ENCODE data around the gene PSRC1. TPM values are rescaled to one million over a fixed set of nuclear protein-coding genes. Genes with fewer than 3 reads are reported as not detected.
A peak's percentile ranks its signal among the peaks of the same experiment; 100 is the strongest.

Gene PSRC1
- total RNA-seq, 4 donors from 2014 or later = 5.3 to 12.5 (median 6.4) TPM

DNA sequence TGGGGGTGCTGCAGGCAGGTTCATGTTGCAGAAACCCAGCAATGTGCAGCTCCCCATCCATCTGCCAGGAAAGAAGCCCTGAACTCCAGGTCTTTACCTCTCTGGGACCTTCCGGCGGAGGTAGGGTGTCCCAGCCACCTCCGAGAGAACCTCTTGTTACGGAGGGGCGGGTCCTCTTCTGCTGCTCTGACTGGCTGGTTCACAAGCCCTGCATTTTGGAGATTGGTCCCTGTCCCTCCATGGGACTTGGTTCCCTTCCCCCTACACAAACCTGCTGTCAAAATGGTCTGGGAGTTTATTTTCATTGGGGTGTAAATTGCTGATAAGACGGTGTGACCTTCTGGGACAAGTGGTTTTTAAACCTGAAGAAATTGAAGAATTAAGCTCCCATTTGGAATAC, 41.6 kb downstream of the PSRC1 start:
- Histone ChIP-seq H3K9me3 (no peaks in the 10 kb centered on the region), H3K27ac (replicated peaks in 1 of 4) (peak overlapping the region in 2 of 4 donors; percentile 72 to 78), H3K4me3 (peak overlapping the region in 1 of 4 donors; percentile 25), H3K4me1 (peaks cover 26 to 41% (median 32%) of the 10 kb centered on the region in 4 donors), H3K36me3 (peaks cover 20 to 32% (median 31%) of the 10 kb centered on the region in 4 donors), H3K27me3 (no peaks in the 10 kb centered on the region)
- no peak for DNase-seq (ENCODE audit: extremely low spot score)
- TF ChIP-seq POLR2A (IDR thresholded peaks at IDR 0.05; ENCODE audit: low read depth) = no peak
- TF ChIP-seq EP300 (IDR thresholded peaks at IDR 0.05) = no peak
- TF ChIP-seq, protein P1, sequence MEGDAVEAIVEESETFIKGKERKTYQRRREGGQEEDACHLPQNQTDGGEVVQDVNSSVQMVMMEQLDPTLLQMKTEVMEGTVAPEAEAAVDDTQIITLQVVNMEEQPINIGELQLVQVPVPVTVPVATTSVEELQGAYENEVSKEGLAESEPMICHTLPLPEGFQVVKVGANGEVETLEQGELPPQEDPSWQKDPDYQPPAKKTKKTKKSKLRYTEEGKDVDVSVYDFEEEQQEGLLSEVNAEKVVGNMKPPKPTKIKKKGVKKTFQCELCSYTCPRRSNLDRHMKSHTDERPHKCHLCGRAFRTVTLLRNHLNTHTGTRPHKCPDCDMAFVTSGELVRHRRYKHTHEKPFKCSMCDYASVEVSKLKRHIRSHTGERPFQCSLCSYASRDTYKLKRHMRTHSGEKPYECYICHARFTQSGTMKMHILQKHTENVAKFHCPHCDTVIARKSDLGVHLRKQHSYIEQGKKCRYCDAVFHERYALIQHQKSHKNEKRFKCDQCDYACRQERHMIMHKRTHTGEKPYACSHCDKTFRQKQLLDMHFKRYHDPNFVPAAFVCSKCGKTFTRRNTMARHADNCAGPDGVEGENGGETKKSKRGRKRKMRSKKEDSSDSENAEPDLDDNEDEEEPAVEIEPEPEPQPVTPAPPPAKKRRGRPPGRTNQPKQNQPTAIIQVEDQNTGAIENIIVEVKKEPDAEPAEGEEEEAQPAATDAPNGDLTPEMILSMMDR (IDR thresholded peaks at IDR 0.05) = no peak
- no peak for TF ChIP-seq POLR2AphosphoS5 (IDR thresholded peaks at IDR 0.05)
- 34% methylated on average over 6 of the region's 6 CpGs for WGBS
- intact Hi-C loops (cut with DNase I) = no loop called here

DNA sequence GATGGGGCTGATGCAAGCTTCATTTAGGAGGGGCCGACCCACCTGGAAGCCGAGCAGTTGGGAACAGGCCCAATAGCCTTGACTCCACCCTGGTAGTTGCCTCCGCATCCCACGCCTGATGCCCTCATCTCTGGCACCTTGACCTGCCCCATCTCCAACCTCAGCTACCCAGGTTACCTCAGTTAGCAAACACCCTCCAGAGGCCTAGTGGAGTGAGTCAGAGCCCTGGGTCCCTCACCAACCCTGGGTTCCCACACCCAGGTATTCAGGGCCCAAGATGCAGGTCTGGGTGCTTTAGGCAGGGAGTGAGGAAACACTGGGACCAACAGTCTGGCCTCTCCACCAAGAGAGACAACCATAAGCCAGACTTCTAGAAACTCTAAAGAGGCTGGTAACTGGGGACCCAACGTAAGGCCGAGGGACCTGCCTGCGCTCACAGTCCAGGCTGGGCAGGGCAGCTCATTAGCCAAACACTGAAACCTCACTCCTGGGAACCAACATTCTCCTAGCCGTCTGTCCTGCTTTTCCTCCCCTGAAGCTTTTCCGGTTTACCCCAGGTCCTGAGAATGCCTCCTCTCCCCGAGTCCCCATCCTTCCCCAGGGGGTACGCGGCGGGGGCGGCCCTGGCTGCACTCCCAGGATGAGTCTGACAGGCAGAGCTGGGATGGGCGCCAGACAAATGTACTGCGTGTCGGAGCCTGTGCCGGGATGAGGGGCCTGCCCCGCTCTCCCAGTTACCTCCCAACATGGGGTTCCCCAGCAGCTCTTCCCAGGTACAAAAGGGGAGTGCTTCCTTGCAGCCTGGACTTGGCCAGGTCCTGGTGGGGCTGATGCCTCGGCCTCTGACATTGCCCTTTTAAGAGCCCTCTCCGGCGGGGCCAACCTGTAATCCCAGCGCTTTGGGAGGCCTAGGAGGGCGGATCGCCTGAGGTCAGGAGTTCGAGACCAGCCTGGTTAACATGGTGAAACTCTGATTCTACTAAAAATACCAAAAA, 42.5 kb downstream of the PSRC1 start:
- WGBS = 32% methylated on average over 15 of the region's 26 CpGs
- Histone ChIP-seq H3K4me3 (peak overlapping the region in 3 of 4 donors; percentile 2 to 35 (median 25)), H3K36me3 (peaks cover 29 to 41% (median 40%) of the 10 kb centered on the region in 4 donors), H3K27me3 (no peaks in the 10 kb centered on the region), H3K4me1 (peaks cover 26 to 41% (median 32%) of the 10 kb centered on the region in 4 donors), H3K27ac (replicated peaks in 1 of 4) (peak overlapping the region; percentile 72 to 78 (median 74)), H3K9me3 (no peaks in the 10 kb centered on the region)
- intact Hi-C loops (cut with DNase I) = no loop called here
- TF ChIP-seq EP300 (IDR thresholded peaks at IDR 0.05) (no peak), POLR2AphosphoS5 (IDR thresholded peaks at IDR 0.05) (peak; percentile 35 to 54)
- TF ChIP-seq, protein P1 (IDR thresholded peaks at IDR 0.05) = no peak
- peak; percentile 91 for DNase-seq (ENCODE audit: extremely low spot score)

DNA sequence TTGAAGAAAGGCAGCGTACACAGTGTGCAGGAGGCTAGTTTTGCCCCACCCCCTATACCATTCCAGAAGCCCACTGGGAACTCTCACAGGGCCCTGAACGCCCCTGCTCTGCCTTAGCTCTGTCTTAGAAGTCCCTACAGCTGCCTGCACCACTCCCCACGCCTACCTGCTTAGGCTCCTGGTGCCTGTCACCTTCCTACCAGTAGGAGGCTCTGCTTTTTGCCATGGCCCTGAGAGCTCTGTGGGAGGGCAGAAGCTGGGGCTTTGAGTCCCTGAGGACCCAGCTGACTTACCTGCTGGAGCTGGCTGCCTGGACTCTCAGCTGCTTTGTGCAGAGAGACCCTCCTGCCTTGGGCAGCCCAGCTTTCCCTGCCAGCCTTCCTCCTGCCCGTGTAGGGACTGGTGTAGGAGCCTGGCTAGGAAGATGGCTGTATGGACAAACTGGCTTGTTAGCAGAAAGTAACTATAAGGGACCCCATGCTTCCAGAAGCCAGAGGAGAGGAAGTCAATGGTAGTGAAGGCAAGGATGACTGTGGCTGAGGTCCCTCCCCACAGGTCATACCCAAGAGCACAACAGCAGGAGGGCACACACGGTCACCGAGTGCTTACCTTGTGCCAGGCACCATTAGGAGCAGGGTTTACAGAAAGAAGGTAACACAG, 43.4 kb downstream of the PSRC1 start:
- TF ChIP-seq EP300 (IDR thresholded peaks at IDR 0.05) (no peak), POLR2AphosphoS5 (IDR thresholded peaks at IDR 0.05) (no peak), POLR2A (IDR thresholded peaks at IDR 0.05; ENCODE audit: low read depth) (no peak)
- TF ChIP-seq, protein P1 (IDR thresholded peaks at IDR 0.05) = peak; percentile 30 to 61 (median 46)
- WGBS = 77% methylated on average over 6 of the region's 6 CpGs
- H3K4me3 ChIP-seq = no peak overlapping the region
- intact Hi-C loops (cut with DNase I) = no loop called here
- H3K36me3 ChIP-seq = peaks cover 38 to 50% (median 49%) of the 10 kb centered on the region in 4 donors
- H3K27ac ChIP-seq (replicated peaks in 1 of 4) = peak overlapping the region; percentile 72 to 78 (median 74)
- peak; percentile 92 for DNase-seq (ENCODE audit: extremely low spot score)
- no peaks in the 10 kb centered on the region for H3K27me3 ChIP-seq
- no peaks in the 10 kb centered on the region for H3K9me3 ChIP-seq
- peaks cover 26 to 41% (median 32%) of the 10 kb centered on the region in 4 donors for H3K4me1 ChIP-seq

DNA sequence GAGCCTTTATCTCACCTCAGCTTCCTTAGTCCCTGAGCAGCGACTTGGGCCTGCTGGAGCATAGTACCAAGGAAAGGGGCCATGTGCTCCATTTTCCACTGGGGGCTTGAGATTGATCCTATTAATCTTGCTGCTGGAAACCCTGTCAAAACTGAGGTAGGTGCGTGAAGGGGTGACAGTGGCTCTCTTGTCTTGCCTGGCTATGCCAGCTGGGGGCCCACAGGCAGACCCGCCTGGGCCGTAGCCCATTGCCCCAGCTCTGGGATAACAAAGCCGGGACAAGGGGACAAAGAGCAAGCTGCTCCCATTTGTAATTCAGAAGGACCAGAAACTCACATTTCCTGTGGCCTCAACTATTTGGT, 43.9 kb downstream of the PSRC1 start:
- WGBS = 79% methylated on average over 5 of the region's 5 CpGs
- peaks cover 44 to 55% (median 54%) of the 10 kb centered on the region in 4 donors for H3K36me3 ChIP-seq

More for the DNA sequence above, 43.9 kb downstream of the PSRC1 start:
- H3K4me3 ChIP-seq = no peak overlapping the region
- DNase-seq (ENCODE audit: extremely low spot score) = no peak
- no peak for TF ChIP-seq EP300 (IDR thresholded peaks at IDR 0.05)
- TF ChIP-seq POLR2A (IDR thresholded peaks at IDR 0.05; ENCODE audit: low read depth) = no peak
- TF ChIP-seq, protein P1 (IDR thresholded peaks at IDR 0.05) = no peak
- intact Hi-C loops (cut with DNase I) = no loop called here
- H3K4me1 ChIP-seq = peaks cover 26 to 41% (median 32%) of the 10 kb centered on the region in 4 donors
- no peaks in the 10 kb centered on the region for H3K27me3 ChIP-seq
- peak overlapping the region in 3 of 4 donors; percentile 72 to 78 (median 75) for H3K27ac ChIP-seq (replicated peaks in 1 of 4)
- no peaks in the 10 kb centered on the region for H3K9me3 ChIP-seq
